HCT116 (cell line): ENCODE measurements around the gene ARHGAP21. TPM values are rescaled to one million over a fixed set of nuclear protein-coding genes. Genes with fewer than 3 reads are reported as not detected.

Experiments used
- ATAC-seq: fragments of 200-7000 bp; cut with Tn5 transposase; 2 replicates; pipeline ENCODE4 v1.9.1; 2020; ENCODE audit warnings: mild to moderate bottlenecking, moderate library complexity
- BruUV-seq: library from RNA; stranded (reverse); fragments of 400-500 nt; replicated peaks from 2 replicates; lab custom pipeline; 2021; lab: Mats Ljungman, UMichigan
- CTCF ChIA-PET: fragments of 300-600 bp; sonication (Branson Sonifier 250); formaldehyde crosslinking; loops from one replicate; lab custom pipeline; 2021; ENCODE audit warnings: antibody characterized with exemption; lab: Charles Lee
- POLR2A ChIA-PET: fragments of 300-600, 350-600 bp; sonication (Branson Sonifier 250); formaldehyde crosslinking; loops from one replicate; lab custom pipeline; 2021; ENCODE audit warnings: antibody characterized with exemption; lab: Charles Lee
- RAD21 ChIA-PET, 2 experiments: fragments of 300-600 bp; sonication (Branson Sonifier 250); formaldehyde crosslinking; loops; one replicate each; lab custom pipeline; 2023; ENCODE audit warnings: low total read pairs in 2 of 2; ENCODE audit not compliant: uncharacterized antibody in 2 of 2, unreplicated experiment in 2 of 2, low non-redundant PET in 1 of 2; lab: Charles Lee
- DNase-seq: peaks from one replicate; pipeline ENCODE4 v3.0.0-alpha.2; 2010; ENCODE audit warnings: low read depth, low spot score
- H2AFZ ChIP-seq: fragments of 200-600 bp; shearing (Covaris generic), sonication (generic); 2 replicates; pipeline ENCODE4 v1.6.1; 2017; ENCODE audit warnings: low read depth, mixed run types, mixed read lengths, antibody characterized with exemption, low read length; ENCODE audit not compliant: poor library complexity, severe bottlenecking
- H3K27ac ChIP-seq: 2 replicates; pipeline ENCODE4 v1.5.1; 2012; ENCODE audit warnings: low read depth, low read length
- H3K27me3 ChIP-seq: fragments of 200-600 bp; sonication (generic); 2 replicates; pipeline ENCODE4 v1.6.1; 2016; ENCODE audit warnings: mixed run types, low read length, mixed read lengths; ENCODE audit not compliant: insufficient read depth
- H3K36me3 ChIP-seq, 2 experiments: fragments of 200-500 bp in 1 of 2; fragments of 200-600 bp in 1 of 2; sonication (Bioruptor generic) in 1 of 2; sonication (generic) in 1 of 2; 2 replicates each; pipeline versions ENCODE4 v1.5.1 to v1.6.1; 2014 to 2016; ENCODE audit warnings: low read length in 2 of 2, inconsistent platforms in 1 of 2, mixed read lengths in 1 of 2, mixed run types in 1 of 2; ENCODE audit not compliant: insufficient read depth in 2 of 2, control insufficient read depth in 1 of 2
- H3K4me1 ChIP-seq, 2 experiments: fragments of 200-600 bp in 1 of 2; sonication (generic) in 1 of 2; 2 replicates each; pipeline versions ENCODE4 v1.5.1 to v1.6.1; 2012 to 2017; ENCODE audit warnings: low read length in 2 of 2, inconsistent platforms in 1 of 2, mild to moderate bottlenecking in 1 of 2, mixed read lengths in 1 of 2, mixed run types in 1 of 2, moderate library complexity in 1 of 2; ENCODE audit not compliant: insufficient read depth in 2 of 2, control insufficient read depth in 1 of 2
- H3K4me2 ChIP-seq: fragments of 200-600 bp; sonication (generic); 2 replicates; pipeline ENCODE4 v1.6.1; 2017; ENCODE audit warnings: mixed run types, low read length, mixed read lengths
- H3K4me3 ChIP-seq, 2 experiments: fragments of 200-600 bp in 1 of 2; sonication (generic) in 1 of 2; replicated peaks in 1 of 2; 2 replicates each; pipeline ENCODE4 v1.5.1; 2011 to 2016; ENCODE audit warnings: low read length in 2 of 2, control low read depth in 1 of 2, low read depth in 1 of 2, mild to moderate bottlenecking in 1 of 2, mixed read lengths in 1 of 2, mixed run types in 1 of 2
- H3K79me2 ChIP-seq: fragments of 200-600 bp; sonication (generic); 2 replicates; pipeline ENCODE4 v1.6.1; 2017; ENCODE audit warnings: mild to moderate bottlenecking, mixed run types, low read length, moderate library complexity, mixed read lengths; ENCODE audit not compliant: insufficient read depth
- H3K9ac ChIP-seq: fragments of 200-600 bp; sonication (generic); 2 replicates; pipeline ENCODE4 v1.6.1; 2016; ENCODE audit warnings: low read length, mixed read lengths
- H3K9me2 ChIP-seq: fragments of 200-600 bp; sonication (generic), shearing (Covaris generic); 2 replicates; pipeline ENCODE4 v1.6.1; 2017; ENCODE audit warnings: mixed run types, mild to moderate bottlenecking, moderate library complexity; ENCODE audit not compliant: insufficient read depth
- H3K9me3 ChIP-seq, 2 experiments: fragments of 200-500 bp in 1 of 2; fragments of 200-600 bp in 1 of 2; sonication (Bioruptor generic) in 1 of 2; sonication (generic) in 1 of 2; 2 replicates each; pipeline ENCODE4 v1.6.1; 2014 to 2017; ENCODE audit warnings: low read length in 2 of 2, mixed read lengths in 2 of 2, inconsistent platforms in 1 of 2, low read depth in 1 of 2, mild to moderate bottlenecking in 1 of 2, mixed run types in 1 of 2, moderate library complexity in 1 of 2; ENCODE audit not compliant: control insufficient read depth in 1 of 2, insufficient read depth in 1 of 2
- H4K20me1 ChIP-seq: fragments of 200-600 bp; sonication (generic), shearing (Covaris generic); 2 replicates; pipeline ENCODE4 v1.6.1; 2017; ENCODE audit warnings: mixed run types, mild to moderate bottlenecking, moderate library complexity; ENCODE audit not compliant: insufficient read depth
- CBX3 ChIP-seq: IDR thresholded peaks from 2 replicates; pipeline ENCODE4 v1.6.1; 2012; ENCODE audit warnings: low read depth
- EGR1 ChIP-seq: IDR thresholded peaks from 2 replicates; pipeline ENCODE4 v1.6.1; 2012; ENCODE audit warnings: low read depth
- ELF1 ChIP-seq: IDR thresholded peaks from 2 replicates; pipeline ENCODE4 v1.6.1; 2012; ENCODE audit warnings: low read depth, borderline replicate concordance
- EZH2phosphoT487 ChIP-seq: fragments of 200-600 bp; IDR thresholded peaks from 2 replicates; pipeline ENCODE4 v1.6.1; 2018; ENCODE audit warnings: antibody characterized with exemption, borderline replicate concordance
- FOSL1 ChIP-seq: IDR thresholded peaks from 2 replicates; pipeline ENCODE4 v1.6.1; 2012; ENCODE audit warnings: low read depth
- POLR2AphosphoS5 ChIP-seq: IDR thresholded peaks from 2 replicates; pipeline ENCODE4 v1.6.1; 2011; ENCODE audit warnings: mild to moderate bottlenecking, low read depth, low read length, moderate library complexity
- RAD21 ChIP-seq: IDR thresholded peaks from 2 replicates; pipeline ENCODE4 v1.6.1; 2012; ENCODE audit warnings: low read depth, mild to moderate bottlenecking
- SIN3A ChIP-seq: IDR thresholded peaks from 2 replicates; pipeline ENCODE4 v1.6.1; 2012; ENCODE audit warnings: low read depth
- SRF ChIP-seq: IDR thresholded peaks from 2 replicates; pipeline ENCODE4 v1.6.1; 2012; ENCODE audit warnings: low read depth
- YY1 ChIP-seq: IDR thresholded peaks from 2 replicates; pipeline ENCODE4 v1.6.1; 2011; ENCODE audit warnings: low read length, low read depth, moderate library complexity, mild to moderate bottlenecking; ENCODE audit not compliant: insufficient replicate concordance; ENCODE audit errors: extremely low read depth
- ZFX ChIP-seq: fragments of 450-650 bp; IDR thresholded peaks from 2 replicates; pipeline ENCODE4 v1.6.1; 2017
- ZNF274 ChIP-seq: fragments of 200-500 bp; sonication (Bioruptor generic); IDR thresholded peaks from 2 replicates; pipeline ENCODE4 v1.6.1; 2014; ENCODE audit warnings: mild to moderate bottlenecking, low read depth, low read length, inconsistent platforms
- intact Hi-C: fragments of 100-400 bp; cut with micrococcal nuclease; formaldehyde crosslinking; loops from 2 replicates; pipeline ENCODE4 v1.10.0; 2022
- total RNA-seq: library from RNA; stranded (reverse); gene quantifications from one replicate; pipeline ENCODE4 v1.2.1, GENCODE V29; 2021; ENCODE audit not compliant: unreplicated experiment
- TF ChIP-seq, protein P1 (sequence below): IDR thresholded peaks from 2 replicates; pipeline ENCODE4 v1.6.1; 2011; ENCODE audit warnings: mild to moderate bottlenecking, low read length, moderate library complexity; ENCODE audit not compliant: insufficient replicate concordance; ENCODE audit errors: extremely low read depth

The ARHGAP21 gene
- total RNA-seq, 1 experiment from 2014 or later: 47.7 TPM

DNA sequence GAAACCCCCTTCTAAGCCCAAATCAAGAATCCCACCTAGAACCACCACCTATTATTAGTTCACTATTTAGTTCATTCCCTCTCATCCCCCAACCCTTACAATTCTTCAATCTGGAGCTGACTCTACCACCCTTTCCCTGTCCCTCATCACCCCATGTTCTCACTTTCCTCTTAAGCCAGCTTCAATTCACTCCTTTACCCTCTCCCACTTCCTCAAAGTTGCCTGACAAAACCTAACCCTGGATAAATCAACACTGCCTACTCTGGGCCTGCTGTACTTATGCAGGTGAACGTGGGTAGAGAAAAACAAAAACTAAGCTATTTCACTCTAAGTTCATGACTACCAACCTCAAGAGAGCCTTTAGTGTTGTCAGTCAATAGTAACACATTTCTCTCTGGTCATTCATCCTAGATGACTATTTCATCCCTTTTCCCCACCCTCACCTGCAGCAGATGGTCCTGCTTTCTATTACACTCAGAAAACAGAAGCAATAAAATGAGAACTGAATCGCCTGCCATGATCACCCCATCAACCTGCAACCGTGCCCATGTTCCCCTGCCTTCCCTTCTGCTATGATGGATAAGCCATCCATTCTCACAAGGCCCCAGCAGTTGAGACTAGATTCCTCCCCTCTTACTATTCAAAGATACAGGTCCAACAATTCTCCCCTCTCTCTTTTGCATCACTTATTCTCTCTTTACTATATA is 52.6 kb downstream of the ARHGAP21 start:
- no peak for DNase-seq
- H3K9me2 ChIP-seq: no peaks in the 10 kb centered on the region
- H3K4me1 ChIP-seq: no peaks in the 10 kb centered on the region
- intact Hi-C loops: no loop called here
- H3K4me3 ChIP-seq: no peak overlapping the region
- ATAC-seq: no peak
- H3K36me3 ChIP-seq: no peaks in the 10 kb centered on the region
- no peak overlapping the region for H3K4me2 ChIP-seq
- no peaks in the 10 kb centered on the region for H3K9me3 ChIP-seq
- RAD21 ChIA-PET: no interaction called here
- no peaks in the 10 kb centered on the region for H3K27me3 ChIP-seq
- POLR2A ChIA-PET: no interaction called here
- BruUV-seq: no TSS peak
- CTCF ChIA-PET: no interaction called here
- H3K79me2 ChIP-seq: peaks cover 36% of the 10 kb centered on the region
- H2AFZ ChIP-seq: no peak overlapping the region
- H3K9ac ChIP-seq: no peak overlapping the region
- no peaks in the 10 kb centered on the region for H4K20me1 ChIP-seq
- TF ChIP-seq CBX3: no peak
- TF ChIP-seq, protein P1, sequence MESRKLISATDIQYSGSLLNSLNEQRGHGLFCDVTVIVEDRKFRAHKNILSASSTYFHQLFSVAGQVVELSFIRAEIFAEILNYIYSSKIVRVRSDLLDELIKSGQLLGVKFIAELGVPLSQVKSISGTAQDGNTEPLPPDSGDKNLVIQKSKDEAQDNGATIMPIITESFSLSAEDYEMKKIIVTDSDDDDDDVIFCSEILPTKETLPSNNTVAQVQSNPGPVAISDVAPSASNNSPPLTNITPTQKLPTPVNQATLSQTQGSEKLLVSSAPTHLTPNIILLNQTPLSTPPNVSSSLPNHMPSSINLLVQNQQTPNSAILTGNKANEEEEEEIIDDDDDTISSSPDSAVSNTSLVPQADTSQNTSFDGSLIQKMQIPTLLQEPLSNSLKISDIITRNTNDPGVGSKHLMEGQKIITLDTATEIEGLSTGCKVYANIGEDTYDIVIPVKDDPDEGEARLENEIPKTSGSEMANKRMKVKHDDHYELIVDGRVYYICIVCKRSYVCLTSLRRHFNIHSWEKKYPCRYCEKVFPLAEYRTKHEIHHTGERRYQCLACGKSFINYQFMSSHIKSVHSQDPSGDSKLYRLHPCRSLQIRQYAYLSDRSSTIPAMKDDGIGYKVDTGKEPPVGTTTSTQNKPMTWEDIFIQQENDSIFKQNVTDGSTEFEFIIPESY: no peak
- no peak for TF ChIP-seq YY1
- TF ChIP-seq EGR1: no peak
- TF ChIP-seq, all 23 proteins: peak for 0
- no peak overlapping the region for H3K27ac ChIP-seq

DNA sequence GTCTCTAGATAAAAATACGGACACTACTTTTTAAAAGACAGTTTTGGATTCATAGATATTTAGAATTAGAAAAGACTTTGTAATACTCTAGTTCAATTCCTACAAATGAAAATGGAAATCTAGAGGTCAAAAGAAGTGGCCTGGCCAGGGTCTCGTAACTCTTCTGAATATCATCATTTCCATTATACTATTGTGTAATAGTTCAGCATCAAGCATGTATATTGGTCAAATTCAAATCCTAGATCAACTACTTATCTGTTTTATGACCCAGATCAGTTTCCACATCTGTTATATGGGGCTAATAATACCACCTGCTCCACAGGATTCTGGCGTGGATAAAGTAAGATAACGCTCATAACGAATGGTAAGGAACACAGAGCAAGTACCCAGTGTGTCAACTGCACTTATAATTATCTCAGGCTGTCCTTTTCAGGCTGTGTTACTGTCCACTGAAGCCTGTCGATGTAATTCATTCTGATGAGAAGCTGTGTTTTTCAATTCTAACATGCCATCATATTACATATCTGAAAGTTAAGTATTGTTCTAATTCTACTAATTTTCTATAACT is 54.3 kb downstream of the ARHGAP21 start:
- H3K9me2 ChIP-seq: no peaks in the 10 kb centered on the region
- no peaks in the 10 kb centered on the region for H3K4me1 ChIP-seq
- H3K9me3 ChIP-seq: no peaks in the 10 kb centered on the region
- ChIA-PET RAD21 (no interaction called here), CTCF (no interaction called here), POLR2A (interaction anchor here (1.0 kb wide), 1 partner anchor 17 kb away, joined by 3 read pairs; no protein-coding TSS in a partner anchor)
- H2AFZ ChIP-seq: no peak overlapping the region
- H4K20me1 ChIP-seq: no peaks in the 10 kb centered on the region
- no TSS peak for BruUV-seq
- no peak overlapping the region for H3K9ac ChIP-seq
- no peak overlapping the region for H3K27ac ChIP-seq
- peaks cover 24% of the 10 kb centered on the region for H3K79me2 ChIP-seq
- H3K4me3 ChIP-seq: no peak overlapping the region
- intact Hi-C loops: no loop called here
- no peak overlapping the region for H3K4me2 ChIP-seq
- no peak for DNase-seq
- H3K36me3 ChIP-seq: no peaks in the 10 kb centered on the region
- ATAC-seq: no peak
- no peaks in the 10 kb centered on the region for H3K27me3 ChIP-seq
- TF ChIP-seq SRF (no peak), SIN3A (no peak), RAD21 (no peak), FOSL1 (no peak), YY1 (no peak), POLR2AphosphoS5 (no peak), ZNF274 (no peak), EZH2phosphoT487 (no peak), ZFX (no peak), ELF1 (no peak)
- TF ChIP-seq, protein P1: no peak
